GM12878 (cell line): ENCODE measurements around the gene SLC34A1. TPM values are rescaled to one million over a fixed set of nuclear protein-coding genes. Genes with fewer than 3 reads are reported as not detected.
A peak's percentile ranks its signal among the peaks of the same experiment; 100 is the strongest.

Experiments used
- BMI1 ChIP-seq: fragments of 450-650 bp; IDR thresholded peaks from 2 replicates; pipeline ENCODE4 v1.6.1; 2016; ENCODE audit warnings: mild to moderate bottlenecking, moderate library complexity, borderline replicate concordance
- CHD4 ChIP-seq: fragments of 200-600 bp; sonication (generic); IDR thresholded peaks from 2 replicates; pipeline ENCODE4 v1.6.1; 2016; ENCODE audit warnings: mild to moderate bottlenecking
- EED ChIP-seq: sonication (generic); IDR thresholded peaks from 2 replicates; pipeline ENCODE4 v1.6.1; 2016; ENCODE audit warnings: antibody characterized with exemption, low read depth
- IRF3 ChIP-seq: fragments of 450-650 bp; IDR thresholded peaks from 2 replicates; pipeline ENCODE4 v1.6.1; 2014; ENCODE audit warnings: mild to moderate bottlenecking
- KDM1A ChIP-seq: fragments of 200-600 bp; sonication (generic); IDR thresholded peaks from 2 replicates; pipeline ENCODE4 v1.6.1; 2016; ENCODE audit warnings: borderline replicate concordance
- MEF2B ChIP-seq: fragments of 450-650 bp; IDR thresholded peaks from 2 replicates; pipeline ENCODE4 v1.6.1; 2018; ENCODE audit warnings: mild to moderate bottlenecking, moderate library complexity; ENCODE audit not compliant: partially characterized antibody, poor library complexity, severe bottlenecking
- MTA2 ChIP-seq: fragments of 450-650 bp; IDR thresholded peaks from 2 replicates; pipeline ENCODE4 v1.6.1; 2016; ENCODE audit warnings: low read depth, mild to moderate bottlenecking, moderate library complexity
- RELA ChIP-seq: fragments of 450-650 bp; IDR thresholded peaks from 2 replicates; pipeline ENCODE4 v1.8.0; 2014; ENCODE audit warnings: borderline replicate concordance; ENCODE audit not compliant: partially characterized antibody
- RUNX3 ChIP-seq: IDR thresholded peaks from 2 replicates; pipeline ENCODE4 v1.6.1; 2012; ENCODE audit warnings: low read length, inconsistent platforms
- SPI1 ChIP-seq: IDR thresholded peaks from 2 replicates; pipeline ENCODE4 v1.6.1; 2011; ENCODE audit warnings: low read depth, mild to moderate bottlenecking, low read length, moderate library complexity, borderline replicate concordance; ENCODE audit not compliant: insufficient read depth
- SREBF1 ChIP-seq: IDR thresholded peaks from 2 replicates; pipeline ENCODE4 v1.6.1; 2012; ENCODE audit warnings: mild to moderate bottlenecking, low read length
- SREBF2 ChIP-seq: IDR thresholded peaks from 2 replicates; pipeline ENCODE4 v1.6.1; 2012; ENCODE audit warnings: mild to moderate bottlenecking, low read length
- SUPT20H ChIP-seq: IDR thresholded peaks from 2 replicates; pipeline ENCODE4 v1.6.1; 2011; ENCODE audit warnings: low read depth, mild to moderate bottlenecking, low read length, moderate library complexity, borderline replicate concordance; ENCODE audit not compliant: control insufficient read depth
- TCF12 ChIP-seq: IDR thresholded peaks from 2 replicates; pipeline ENCODE4 v1.6.1; 2011; ENCODE audit warnings: low read depth, mild to moderate bottlenecking, low read length
- WRNIP1 ChIP-seq: IDR thresholded peaks from 2 replicates; pipeline ENCODE4 v1.6.1; 2011; ENCODE audit warnings: low read depth, low read length, improper control_type of control experiment, borderline replicate concordance
- YY1 ChIP-seq: IDR thresholded peaks from 2 replicates; pipeline ENCODE4 v1.6.1; 2011; ENCODE audit warnings: low read depth, mild to moderate bottlenecking, low read length
- ZNF207 ChIP-seq: fragments of 450-650 bp; IDR thresholded peaks from 2 replicates; pipeline ENCODE4 v1.6.1; 2014; ENCODE audit warnings: antibody characterized with exemption, mild to moderate bottlenecking, borderline replicate concordance
- ZSCAN29 ChIP-seq: fragments of 450-650 bp; IDR thresholded peaks from 2 replicates; pipeline ENCODE4 v1.6.1; 2017; ENCODE audit warnings: mild to moderate bottlenecking, moderate library complexity
- polyA plus RNA-seq, 11 experiments: library from polyadenylated mRNA; depleted of rRNA in 4 of 11; unstranded in 6 of 11; stranded (reverse) in 5 of 11; fragments of >200 nt; fragmentation: Nextera tagmentation in 4 of 11; fragmentation: Illumina TruSeq in 1 of 11; extraction: Ambion mirVana in 4 of 11; extraction: Trizol in 1 of 11; gene quantifications; 1 replicate in 1 of 11; 2 replicates in 10 of 11; pipeline versions ENCODE4 v1.2.1 to v1.2.3, GENCODE V29; 2011 to 2016; ENCODE audit warnings: inconsistent platforms in 2 of 11, missing spikeins in 2 of 11, low read depth in 1 of 11
- total RNA-seq, 4 experiments: library from RNA; depleted of rRNA in 3 of 4; stranded (reverse); fragments of >200 nt in 3 of 4; fragmentation: Illumina TruSeq in 1 of 4; extraction: Trizol in 1 of 4; gene quantifications; 2 replicates each; pipeline versions ENCODE4 v1.2.1 to v1.2.3, GENCODE V29; 2013 to 2021
- TF ChIP-seq, protein P1 (sequence below): IDR thresholded peaks from 2 replicates; pipeline ENCODE4 v1.6.1; 2011; ENCODE audit warnings: borderline replicate concordance, low read depth, mild to moderate bottlenecking, moderate library complexity, low read length; ENCODE audit not compliant: insufficient read depth, poor library complexity, severe bottlenecking
- TF ChIP-seq, protein P2 (sequence below): fragments of 450-650 bp; IDR thresholded peaks from 2 replicates; pipeline ENCODE4 v1.6.1; 2017; ENCODE audit warnings: antibody characterized with exemption, mild to moderate bottlenecking, moderate library complexity
- TF ChIP-seq, protein P3 (sequence below): fragments of 450-650 bp; IDR thresholded peaks from 2 replicates; pipeline ENCODE4 v1.6.1; 2017; ENCODE audit warnings: mild to moderate bottlenecking, low read depth, inconsistent platforms; ENCODE audit not compliant: poor library complexity, severe bottlenecking

SLC34A1 gene
- total and polyA plus RNA-seq, 10 of the 15 experiments (the other 5 are each of a cell fraction or from before 2014, with no cell fraction given) = 0.03 to 0.14 (median 0.09) TPM; not detected in 2

- TF ChIP-seq EED (peak; percentile 38; the same call in 1 of the 2 replicates), MEF2B (peak; percentile 27), MTA2 (no peak; the same call in 1 of the 2 replicates), ZNF207 (peak; percentile 99), SREBF1 (peak; percentile 78), YY1 (peak; percentile 96), SREBF2 (peak; percentile 28; the same call in 1 of the 2 replicates), RUNX3 (peak; percentile 69), KDM1A (no peak), TCF12 (peak; percentile 64; the same call in 1 of the 2 replicates), WRNIP1 (0 out of 2 replicates have a peak, but pooled peaks have one; percentile 6), SPI1 (peak; percentile 61; the same call in 1 of the 2 replicates), SUPT20H (no peak), CHD4 (no peak), IRF3 (peak; percentile 84), BMI1 (no peak), ZSCAN29 (no peak), RELA (peak; percentile 58)
- TF ChIP-seq, protein P1, sequence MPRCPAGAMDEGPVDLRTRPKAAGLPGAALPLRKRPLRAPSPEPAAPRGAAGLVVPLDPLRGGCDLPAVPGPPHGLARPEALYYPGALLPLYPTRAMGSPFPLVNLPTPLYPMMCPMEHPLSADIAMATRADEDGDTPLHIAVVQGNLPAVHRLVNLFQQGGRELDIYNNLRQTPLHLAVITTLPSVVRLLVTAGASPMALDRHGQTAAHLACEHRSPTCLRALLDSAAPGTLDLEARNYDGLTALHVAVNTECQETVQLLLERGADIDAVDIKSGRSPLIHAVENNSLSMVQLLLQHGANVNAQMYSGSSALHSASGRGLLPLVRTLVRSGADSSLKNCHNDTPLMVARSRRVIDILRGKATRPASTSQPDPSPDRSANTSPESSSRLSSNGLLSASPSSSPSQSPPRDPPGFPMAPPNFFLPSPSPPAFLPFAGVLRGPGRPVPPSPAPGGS = no peak
- TF ChIP-seq, protein P2, sequence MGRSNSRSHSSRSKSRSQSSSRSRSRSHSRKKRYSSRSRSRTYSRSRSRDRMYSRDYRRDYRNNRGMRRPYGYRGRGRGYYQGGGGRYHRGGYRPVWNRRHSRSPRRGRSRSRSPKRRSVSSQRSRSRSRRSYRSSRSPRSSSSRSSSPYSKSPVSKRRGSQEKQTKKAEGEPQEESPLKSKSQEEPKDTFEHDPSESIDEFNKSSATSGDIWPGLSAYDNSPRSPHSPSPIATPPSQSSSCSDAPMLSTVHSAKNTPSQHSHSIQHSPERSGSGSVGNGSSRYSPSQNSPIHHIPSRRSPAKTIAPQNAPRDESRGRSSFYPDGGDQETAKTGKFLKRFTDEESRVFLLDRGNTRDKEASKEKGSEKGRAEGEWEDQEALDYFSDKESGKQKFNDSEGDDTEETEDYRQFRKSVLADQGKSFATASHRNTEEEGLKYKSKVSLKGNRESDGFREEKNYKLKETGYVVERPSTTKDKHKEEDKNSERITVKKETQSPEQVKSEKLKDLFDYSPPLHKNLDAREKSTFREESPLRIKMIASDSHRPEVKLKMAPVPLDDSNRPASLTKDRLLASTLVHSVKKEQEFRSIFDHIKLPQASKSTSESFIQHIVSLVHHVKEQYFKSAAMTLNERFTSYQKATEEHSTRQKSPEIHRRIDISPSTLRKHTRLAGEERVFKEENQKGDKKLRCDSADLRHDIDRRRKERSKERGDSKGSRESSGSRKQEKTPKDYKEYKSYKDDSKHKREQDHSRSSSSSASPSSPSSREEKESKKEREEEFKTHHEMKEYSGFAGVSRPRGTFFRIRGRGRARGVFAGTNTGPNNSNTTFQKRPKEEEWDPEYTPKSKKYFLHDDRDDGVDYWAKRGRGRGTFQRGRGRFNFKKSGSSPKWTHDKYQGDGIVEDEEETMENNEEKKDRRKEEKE = no peak
- TF ChIP-seq, protein P3, sequence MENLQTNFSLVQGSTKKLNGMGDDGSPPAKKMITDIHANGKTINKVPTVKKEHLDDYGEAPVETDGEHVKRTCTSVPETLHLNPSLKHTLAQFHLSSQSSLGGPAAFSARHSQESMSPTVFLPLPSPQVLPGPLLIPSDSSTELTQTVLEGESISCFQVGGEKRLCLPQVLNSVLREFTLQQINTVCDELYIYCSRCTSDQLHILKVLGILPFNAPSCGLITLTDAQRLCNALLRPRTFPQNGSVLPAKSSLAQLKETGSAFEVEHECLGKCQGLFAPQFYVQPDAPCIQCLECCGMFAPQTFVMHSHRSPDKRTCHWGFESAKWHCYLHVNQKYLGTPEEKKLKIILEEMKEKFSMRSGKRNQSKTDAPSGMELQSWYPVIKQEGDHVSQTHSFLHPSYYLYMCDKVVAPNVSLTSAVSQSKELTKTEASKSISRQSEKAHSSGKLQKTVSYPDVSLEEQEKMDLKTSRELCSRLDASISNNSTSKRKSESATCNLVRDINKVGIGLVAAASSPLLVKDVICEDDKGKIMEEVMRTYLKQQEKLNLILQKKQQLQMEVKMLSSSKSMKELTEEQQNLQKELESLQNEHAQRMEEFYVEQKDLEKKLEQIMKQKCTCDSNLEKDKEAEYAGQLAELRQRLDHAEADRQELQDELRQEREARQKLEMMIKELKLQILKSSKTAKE = peak; percentile 84
Measured at GRCh38 chr5:177351392-177352329, 32.6 kb upstream of the SLC34A1 start, which contains the start of gene LMAN2 (continued).
